ENCODE measurements around the gene MAMSTR.
"Not testable (repeated sequence)": the region's sequence is repeated elsewhere in the genome, so short reads cannot be mapped to it uniquely, and the experiment has no call there.

Gene MAMSTR

GRCh38 chr19:48681127-48681470, 38.4 kb downstream of the MAMSTR start:
- no peak for DNase-seq

DNA sequence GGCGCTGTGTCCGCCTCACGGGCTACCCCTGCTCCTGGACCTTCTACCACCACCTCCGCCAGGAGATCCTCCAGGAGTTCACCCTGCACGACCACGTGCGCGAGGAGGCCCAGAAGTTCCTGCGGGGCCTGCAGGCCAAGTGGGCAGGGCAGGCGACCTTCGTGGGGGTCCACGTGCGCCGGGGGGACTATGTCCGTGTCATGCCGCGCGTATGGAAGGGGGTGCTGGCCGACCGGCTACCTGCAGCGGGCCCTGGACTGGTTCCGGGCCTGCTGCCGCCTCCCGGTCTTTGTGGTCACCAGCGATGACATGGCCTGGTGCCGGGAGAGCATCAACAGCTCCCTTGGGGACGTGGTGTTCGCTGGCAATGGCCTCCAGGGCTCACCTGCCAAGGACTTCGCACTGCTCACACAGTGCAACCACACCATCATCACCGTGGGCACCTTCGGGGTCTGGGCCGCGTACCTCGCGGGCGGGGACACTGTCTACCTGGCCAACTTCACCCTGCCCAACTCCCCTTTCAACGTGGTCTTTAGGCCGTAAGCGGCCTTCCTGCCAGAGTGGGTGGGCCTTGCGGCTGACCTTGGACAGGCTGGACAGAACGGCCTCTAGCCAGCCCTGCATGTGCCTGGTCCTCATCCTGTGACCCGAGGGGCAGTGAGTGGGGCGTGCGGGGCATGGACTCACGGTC, 38.9 kb downstream of the MAMSTR start:
- no peak for DNase-seq

- DNase-seq, result not testable (repeated sequence)
These were observed 39.5 kb downstream of the MAMSTR start for GRCh38 chr19:48680006-48680405.

GRCh38 chr19:48678201-48678600, 41.3 kb downstream of the MAMSTR start:
- no peak for DNase-seq

DNA sequence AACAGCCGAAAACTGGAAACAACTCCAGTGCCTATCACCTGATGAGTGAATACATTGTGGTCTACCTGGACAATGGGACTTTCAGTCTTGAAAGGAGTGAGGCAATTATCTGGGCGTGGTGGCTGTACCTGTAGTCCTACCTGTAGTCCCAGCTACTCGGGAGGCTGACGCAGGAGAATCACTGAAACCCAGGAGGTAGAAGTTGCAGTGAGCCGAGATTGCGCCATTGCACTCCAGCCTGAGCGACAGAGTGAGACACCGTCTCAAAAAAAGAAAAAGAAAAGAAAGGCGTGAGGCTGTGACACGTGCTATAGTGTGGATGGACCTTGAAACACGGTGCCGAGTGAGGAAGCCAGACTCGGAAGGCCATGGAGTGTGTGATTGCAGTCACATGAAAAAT, 42.6 kb downstream of the MAMSTR start:
- DNase-seq, result no peak

GRCh38 chr19:48676487-48676886, 43.0 kb downstream of the MAMSTR start:
- no peak for DNase-seq

GRCh38 chr19:48674921-48675824, 44.4 kb downstream of the MAMSTR start:
- DNase-seq, result no peak

- no peak for DNase-seq
These were observed 45.2 kb downstream of the MAMSTR start for GRCh38 chr19:48674216-48674809.

DNA sequence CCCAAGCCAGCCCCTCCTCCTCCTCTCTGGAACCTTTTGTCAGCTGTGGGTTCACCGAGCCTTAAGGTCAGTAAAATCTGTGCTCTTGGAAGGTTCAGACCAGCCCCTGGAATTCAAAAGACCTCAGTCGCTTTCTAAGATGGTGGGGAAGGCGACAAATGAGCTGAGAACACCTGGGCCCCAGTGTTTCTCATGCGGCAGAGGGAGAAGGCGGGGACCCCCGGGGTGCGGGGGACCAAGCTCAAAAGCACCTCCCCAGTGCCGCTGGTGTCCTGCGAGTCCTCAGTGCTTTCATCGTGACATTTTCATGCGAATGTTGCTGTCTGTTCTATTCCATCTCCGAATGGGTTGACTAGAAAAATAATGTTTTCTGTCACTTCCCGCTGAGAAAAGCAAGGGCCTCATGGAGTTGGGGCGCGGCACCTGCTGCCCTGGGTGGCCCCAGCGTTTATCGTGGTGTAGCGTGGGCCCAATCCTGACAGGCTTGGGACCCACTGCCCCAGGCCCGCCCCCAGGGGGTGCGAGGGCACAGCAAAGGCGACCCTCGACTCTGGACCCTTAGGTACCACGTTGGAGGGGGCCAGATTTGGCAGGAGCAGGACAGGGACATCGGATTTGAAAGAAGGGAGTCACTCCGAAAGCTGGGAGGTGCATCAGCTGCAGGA, 46.0 kb downstream of the MAMSTR start:
- DNase-seq, result no peak

DNA sequence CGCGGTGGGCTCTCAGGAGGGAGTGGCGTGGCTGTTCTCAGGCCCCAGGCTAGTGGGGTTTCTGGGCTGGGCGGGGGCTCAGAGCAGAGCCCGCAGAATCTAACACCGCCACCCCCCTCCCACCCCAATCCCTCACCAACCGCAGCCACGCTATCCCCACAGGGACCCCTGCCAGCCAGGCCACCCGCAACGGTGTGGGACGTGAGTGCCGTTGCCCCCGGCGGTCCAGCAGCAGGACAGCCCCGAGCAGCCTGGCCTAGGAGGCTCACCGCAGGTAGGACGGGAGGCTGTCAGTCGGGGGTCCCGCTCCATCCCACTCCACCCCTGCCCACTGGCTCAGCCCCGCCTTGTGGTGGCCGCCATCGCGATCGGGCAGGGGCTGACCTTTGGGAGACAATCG, 46.5 kb downstream of the MAMSTR start, which contains the start of gene NTN5:
Gene NTN5, minus strand, starts transcription at position 24 of the 400 bp plus-strand sequence. CDS start 2,031 bp downstream, outside the sequence.
- DNase-seq, result no peak

DNA sequence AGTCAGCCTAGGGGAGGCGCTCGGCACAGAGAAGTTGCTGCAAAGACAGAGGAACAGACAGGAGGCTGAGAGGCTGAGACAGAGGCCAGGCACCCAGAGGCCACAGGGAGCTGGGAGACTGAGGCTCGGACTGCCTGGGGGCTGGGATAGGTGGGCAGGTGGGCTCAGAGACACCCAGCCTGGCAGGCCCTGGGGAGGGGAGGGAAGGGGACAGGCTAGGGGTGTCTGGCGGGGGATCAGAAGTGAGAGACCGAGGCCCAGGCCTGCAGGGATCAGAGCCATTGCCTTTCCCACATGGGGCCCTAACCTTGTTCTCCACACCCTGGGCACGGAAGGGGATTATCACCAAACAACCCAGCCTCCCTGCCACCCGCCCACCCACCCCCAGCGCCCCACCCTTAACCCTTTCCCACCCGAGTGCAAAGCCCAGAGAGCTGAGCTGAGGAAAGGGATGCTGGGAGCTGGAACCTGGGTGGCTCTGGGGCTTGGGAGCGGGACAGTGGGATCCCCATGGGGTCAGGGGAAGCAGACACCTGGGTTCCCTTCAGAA, 48.0 kb downstream of the MAMSTR start:
- DNase-seq, result no peak

DNA sequence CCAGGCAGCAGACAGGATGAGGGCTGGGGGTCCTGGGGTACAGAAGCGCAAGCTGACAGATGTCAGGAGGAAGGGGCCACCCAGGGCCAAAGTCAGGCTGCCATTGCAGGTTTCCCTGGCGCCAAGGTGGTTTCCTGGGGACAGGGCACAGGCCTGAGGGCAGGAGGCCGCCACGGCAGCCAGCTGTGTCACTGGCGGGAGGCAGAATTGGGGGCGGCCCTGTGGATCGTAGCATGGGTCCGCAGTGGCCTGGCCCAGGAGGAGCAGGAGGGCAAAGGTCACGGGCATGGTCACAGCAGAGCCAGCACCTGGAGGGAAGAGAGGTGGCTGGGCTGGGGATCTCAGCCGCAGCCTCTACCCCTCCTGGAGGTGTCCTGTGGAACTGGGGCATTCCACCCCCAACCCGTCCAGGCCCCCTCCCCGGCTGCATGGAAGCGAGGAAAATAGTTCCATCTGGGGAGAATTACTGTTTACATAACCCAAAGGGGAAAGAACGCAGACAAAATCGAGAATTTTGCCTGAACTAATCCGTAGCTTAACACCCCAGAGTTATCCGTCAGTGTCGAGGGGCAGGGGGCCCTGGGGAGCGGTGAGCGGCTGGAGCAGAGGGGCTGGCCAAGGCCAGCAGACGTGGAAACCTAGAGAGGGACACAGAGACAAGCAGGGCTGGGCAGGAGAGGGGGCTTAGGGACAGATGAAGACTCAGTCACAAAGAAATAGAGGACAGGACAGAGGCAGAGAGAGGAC, 48.7 kb downstream of the MAMSTR start:
- DNase-seq, result no peak

DNA sequence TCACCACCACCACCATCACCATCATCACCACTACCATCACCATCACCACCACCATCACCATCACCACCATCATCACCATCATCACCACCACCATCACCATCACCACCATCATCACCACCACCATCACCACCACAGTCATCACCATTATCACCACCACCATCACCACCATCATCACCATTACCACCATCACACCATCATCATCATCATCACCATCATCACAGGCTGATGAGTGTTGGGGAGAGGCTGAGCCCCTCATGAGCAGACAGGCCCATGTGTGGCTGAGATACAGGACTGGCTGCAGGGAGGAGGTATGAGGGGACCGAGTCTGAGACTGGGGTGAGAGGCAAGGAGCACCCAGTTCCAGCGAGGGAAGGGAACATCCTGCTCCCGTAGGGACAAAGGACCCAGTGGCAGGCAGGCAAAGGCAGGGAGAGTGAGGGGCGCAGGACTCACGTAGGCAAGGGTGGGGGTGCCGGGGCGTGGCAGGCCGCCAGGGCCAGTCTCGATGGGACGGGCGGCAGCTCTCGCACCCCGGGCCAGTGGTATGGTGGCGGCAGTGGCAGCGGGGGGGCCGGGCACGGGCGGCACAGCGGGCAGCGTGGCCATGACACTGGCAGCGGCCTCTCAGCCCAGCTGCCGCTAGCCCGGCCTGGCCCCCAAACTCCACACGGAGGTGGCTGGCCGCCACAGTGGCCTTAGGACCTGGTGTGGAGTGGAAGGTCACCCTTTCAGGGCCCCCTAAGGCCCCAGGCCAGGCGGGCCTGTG, 49.4 kb downstream of the MAMSTR start:
- no peak for DNase-seq

GRCh38 chr19:48668761-48669160, 50.8 kb downstream of the MAMSTR start:
- DNase-seq, result no peak

GRCh38 chr19:48668332-48668731, 51.2 kb downstream of the MAMSTR start:
- DNase-seq, result no peak

DNA sequence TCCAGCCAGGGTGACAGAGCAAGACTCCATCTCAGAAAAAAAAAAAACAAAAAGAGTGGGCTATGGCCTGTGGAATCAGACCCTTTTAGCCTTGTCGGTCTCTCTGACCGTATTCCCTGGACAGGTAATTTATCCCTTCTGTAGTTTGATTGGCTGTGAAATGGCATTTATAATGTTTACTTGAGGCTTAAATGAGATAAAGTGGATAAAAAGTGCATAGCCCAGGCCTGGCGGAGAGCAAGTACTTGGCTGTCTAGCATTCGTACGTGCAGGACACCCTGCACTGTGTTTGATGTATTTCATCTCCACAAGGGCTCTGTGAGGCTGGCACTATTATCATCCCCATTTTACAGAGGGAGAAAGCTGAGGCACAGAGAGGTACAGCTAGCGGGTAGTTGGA, 53.7 kb downstream of the MAMSTR start:
- DNase-seq, result no peak

DNA sequence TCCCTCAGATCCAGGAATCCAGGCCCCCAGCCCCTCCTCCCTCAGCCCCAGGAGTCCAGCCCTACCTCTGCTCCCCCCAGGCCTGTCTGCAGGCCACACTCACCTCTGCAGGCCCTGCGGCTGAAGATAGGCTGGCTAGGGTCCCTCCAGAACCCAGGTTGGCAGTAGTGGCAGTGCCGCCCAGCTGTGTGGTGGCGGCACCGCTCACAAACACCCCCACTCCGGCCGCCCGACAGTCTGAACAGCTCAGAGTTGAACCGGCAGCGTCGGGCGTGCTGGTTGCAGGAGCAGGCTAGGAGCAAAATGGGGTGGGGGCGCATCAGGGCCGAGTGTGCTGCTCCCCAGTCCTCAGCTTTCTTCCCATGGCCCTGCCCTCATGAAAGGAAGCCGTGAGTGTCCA, 55.0 kb downstream of the MAMSTR start:
- DNase-seq, result no peak

DNA sequence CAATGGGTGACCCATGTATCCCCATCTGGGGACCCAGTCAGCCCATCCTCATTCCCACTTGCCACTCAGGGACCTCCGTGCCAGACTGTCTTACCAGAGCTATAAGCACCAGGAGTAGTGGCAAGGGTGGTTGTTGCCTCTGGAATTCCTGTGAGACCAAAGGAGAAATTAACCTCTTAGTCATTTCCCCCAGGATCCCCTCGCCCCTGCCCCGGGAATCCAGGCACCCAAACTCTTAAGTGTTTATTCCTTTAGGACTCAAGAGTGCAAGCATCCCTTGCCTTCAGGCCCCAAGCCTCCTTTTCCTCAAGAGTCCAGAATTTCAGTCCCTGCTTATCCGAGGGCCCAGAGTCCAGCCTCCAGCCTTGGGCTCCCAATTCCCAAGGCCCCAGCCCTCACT, 55.9 kb downstream of the MAMSTR start:
- no peak for DNase-seq

All from NCI-H2081 treated with DMSO at 0.1 percent for 48 hours (cell line).